ENCODE data around the gene AGO1. TPM values are rescaled to one million over a fixed set of nuclear protein-coding genes. Genes with fewer than 3 reads are reported as not detected.

Gene AGO1
- total RNA-seq = 10 to 100 TPM; 11.4 to 26.8 (median 22.9) TPM

DNA sequence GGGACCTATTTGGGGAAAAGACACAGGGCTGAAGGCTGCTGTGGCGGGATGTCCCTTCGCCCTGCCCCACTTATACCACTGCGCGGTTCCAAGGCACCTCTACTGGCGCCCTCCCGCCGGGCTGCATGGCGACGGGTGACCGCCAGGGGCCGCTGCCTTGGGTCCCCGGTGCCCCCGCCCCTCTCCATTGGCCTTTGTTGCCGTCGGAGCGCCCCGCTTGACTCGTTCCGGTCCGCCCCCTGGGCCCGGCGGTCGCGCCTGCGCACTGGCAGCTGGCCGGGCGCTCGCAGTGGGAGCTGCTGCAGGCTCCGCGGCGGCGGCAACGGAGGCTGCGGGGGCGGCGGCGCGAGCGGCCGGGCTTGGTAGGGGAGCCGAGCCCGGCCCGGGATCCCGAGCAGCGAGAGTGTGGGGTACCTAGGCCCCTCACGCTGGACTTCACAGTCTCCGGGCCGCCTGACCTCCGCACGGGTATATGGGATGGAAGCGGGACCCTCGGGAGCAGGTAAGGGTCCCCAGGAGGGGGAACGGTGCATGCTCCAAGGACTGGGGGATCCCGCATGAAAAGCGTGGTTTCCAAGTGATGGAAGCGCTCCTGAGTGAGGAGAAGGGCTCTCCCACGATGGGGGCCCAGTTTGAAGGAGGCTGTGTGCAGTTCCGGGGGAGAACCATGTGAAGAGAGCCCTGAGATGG, at the start of gene AGO1:
TSS of gene AGO1 (plus strand) at position 265 of the 690 bp plus-strand sequence. CDS start at position 478, 213 bp downstream.
- Histone ChIP-seq H3K9me3 (no peaks in the 10 kb centered on the region), H3K27me3 (no peaks in the 10 kb centered on the region), H3K27ac (peak within 1 kb of the TSS; percentile 54 to 93 (median 82)), H3K4me1 (peaks cover 30 to 52% (median 36%) of the 10 kb centered on the region in 4 donors), H3K36me3 (no peaks in the 10 kb centered on the region), H3K4me3 (peak within 1 kb of the TSS; percentile 77 to 98 (median 96))
- TF ChIP-seq POLR2AphosphoS5 (IDR thresholded peaks at IDR 0.05) (peak; percentile 47 to 84), POLR2A (IDR thresholded peaks at IDR 0.05) (peak in 3 of 4 donors; percentile 57 to 94 (median 86)), EP300 (IDR thresholded peaks at IDR 0.05) (no peak)
- TF ChIP-seq, protein P1, sequence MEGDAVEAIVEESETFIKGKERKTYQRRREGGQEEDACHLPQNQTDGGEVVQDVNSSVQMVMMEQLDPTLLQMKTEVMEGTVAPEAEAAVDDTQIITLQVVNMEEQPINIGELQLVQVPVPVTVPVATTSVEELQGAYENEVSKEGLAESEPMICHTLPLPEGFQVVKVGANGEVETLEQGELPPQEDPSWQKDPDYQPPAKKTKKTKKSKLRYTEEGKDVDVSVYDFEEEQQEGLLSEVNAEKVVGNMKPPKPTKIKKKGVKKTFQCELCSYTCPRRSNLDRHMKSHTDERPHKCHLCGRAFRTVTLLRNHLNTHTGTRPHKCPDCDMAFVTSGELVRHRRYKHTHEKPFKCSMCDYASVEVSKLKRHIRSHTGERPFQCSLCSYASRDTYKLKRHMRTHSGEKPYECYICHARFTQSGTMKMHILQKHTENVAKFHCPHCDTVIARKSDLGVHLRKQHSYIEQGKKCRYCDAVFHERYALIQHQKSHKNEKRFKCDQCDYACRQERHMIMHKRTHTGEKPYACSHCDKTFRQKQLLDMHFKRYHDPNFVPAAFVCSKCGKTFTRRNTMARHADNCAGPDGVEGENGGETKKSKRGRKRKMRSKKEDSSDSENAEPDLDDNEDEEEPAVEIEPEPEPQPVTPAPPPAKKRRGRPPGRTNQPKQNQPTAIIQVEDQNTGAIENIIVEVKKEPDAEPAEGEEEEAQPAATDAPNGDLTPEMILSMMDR (IDR thresholded peaks at IDR 0.05) = peak; percentile 97 to 99 (median 99)
- WGBS, 2 donors = 0 to 2% methylated on average over 12 to 25 of the region's 58 CpGs
- DNase-seq = peak; percentile 97 to 99
- peak; percentile 97 to 98 for ATAC-seq (ENCODE audit: low FRiP score in 2 of 2)

GRCh38 chr1:35833395-35833794, 49.6 kb upstream of the AGO1 start:
- 88 to 94% methylated on average over 2 of the region's 2 CpGs for WGBS, 2 donors
- Histone ChIP-seq H3K4me1 (peaks cover 0 to 6% (median 0%) of the 10 kb centered on the region in 4 donors), H3K9me3 (no peaks in the 10 kb centered on the region), H3K36me3 (peaks cover 32 to 99% (median 61%) of the 10 kb centered on the region in 4 donors), H3K27me3 (no peaks in the 10 kb centered on the region), H3K27ac (no peak overlapping the region), H3K4me3 (no peak overlapping the region)
- DNase-seq (no peak), ATAC-seq (ENCODE audit: low FRiP score in 2 of 2) (no peak)
- TF ChIP-seq POLR2AphosphoS5 (IDR thresholded peaks at IDR 0.05) (no peak), POLR2A (IDR thresholded peaks at IDR 0.05) (no peak), EP300 (IDR thresholded peaks at IDR 0.05) (no peak)
- TF ChIP-seq, protein P1 (IDR thresholded peaks at IDR 0.05) = no peak

- H3K4me1 ChIP-seq = peaks cover 0 to 12% (median 3%) of the 10 kb centered on the region in 4 donors
- H3K9me3 ChIP-seq = no peaks in the 10 kb centered on the region
- DNase-seq (no peak), ATAC-seq (ENCODE audit: low FRiP score in 2 of 2) (no peak)
- no peak overlapping the region for H3K27ac ChIP-seq
- H3K27me3 ChIP-seq = no peaks in the 10 kb centered on the region
- WGBS, 2 donors = 90 to 93% methylated on average over 2 of the region's 2 CpGs
- TF ChIP-seq POLR2A (IDR thresholded peaks at IDR 0.05) = no peak
- H3K4me3 ChIP-seq = no peak overlapping the region
- peaks cover 29 to 98% (median 56%) of the 10 kb centered on the region in 4 donors for H3K36me3 ChIP-seq
Observed at GRCh38 chr1:35834218-35834617, 48.8 kb upstream of the AGO1 start.

DNA sequence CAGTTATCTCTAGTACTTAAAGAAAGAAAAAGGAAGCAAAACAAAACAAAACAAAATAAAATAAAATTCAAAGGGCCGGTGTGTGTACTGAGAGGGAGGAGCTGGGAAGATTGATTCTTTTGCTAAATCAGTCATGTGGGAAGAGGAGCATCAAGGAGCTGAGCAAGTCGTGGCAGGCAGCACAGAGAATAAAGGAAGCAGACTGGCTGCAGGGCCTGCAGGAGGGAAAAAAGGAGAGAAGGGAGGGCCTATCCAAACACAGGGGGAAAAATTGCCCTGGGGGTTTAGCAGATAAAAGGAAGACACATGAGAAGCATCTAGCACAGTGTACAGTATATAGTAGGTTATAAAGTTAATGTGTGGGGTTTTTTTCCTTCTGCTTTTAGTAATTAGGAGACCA, 47.6 kb upstream of the AGO1 start:
- Histone ChIP-seq H3K4me3 (no peak overlapping the region), H3K36me3 (peaks cover 29 to 95% (median 63%) of the 10 kb centered on the region in 4 donors), H3K9me3 (no peaks in the 10 kb centered on the region), H3K27ac (no peak overlapping the region), H3K4me1 (peaks cover 0 to 12% (median 3%) of the 10 kb centered on the region in 4 donors), H3K27me3 (no peaks in the 10 kb centered on the region)
- ATAC-seq (ENCODE audit: low FRiP score in 2 of 2) (no peak), DNase-seq (no peak)
- WGBS, 2 donors = 64 to 70% methylated on average over 2 of the region's 2 CpGs
- TF ChIP-seq POLR2A (IDR thresholded peaks at IDR 0.05) (no peak), EP300 (IDR thresholded peaks at IDR 0.05) (no peak), POLR2AphosphoS5 (IDR thresholded peaks at IDR 0.05) (no peak)
- TF ChIP-seq, protein P1 (IDR thresholded peaks at IDR 0.05) = no peak

DNA sequence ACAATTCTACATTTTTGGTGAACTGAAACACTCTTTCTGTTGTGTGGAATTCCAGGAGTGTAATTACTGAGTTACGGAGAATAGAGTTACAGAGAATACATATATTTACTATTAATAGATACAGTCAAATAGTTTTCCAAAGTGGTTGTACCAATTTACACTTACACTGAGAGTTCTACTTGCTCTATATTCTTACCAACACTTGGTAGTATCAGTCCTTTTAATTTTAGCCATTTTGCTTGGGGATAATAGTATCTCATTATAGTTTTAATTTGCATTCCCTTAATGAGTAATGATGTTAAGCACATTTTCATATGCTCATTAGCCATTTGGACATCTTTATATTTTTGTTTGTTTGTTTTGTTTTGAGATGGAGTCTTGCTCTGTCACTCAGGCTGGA, 46.3 kb upstream of the AGO1 start:
- WGBS, 2 donors = 100% methylated on average over 1 of the region's 1 CpG
- H3K9me3 ChIP-seq = no peaks in the 10 kb centered on the region
- ATAC-seq (ENCODE audit: low FRiP score in 2 of 2) (no peak), DNase-seq (no peak)
- H3K4me3 ChIP-seq = no peak overlapping the region
- H3K27ac ChIP-seq = no peak overlapping the region
- no peak for TF ChIP-seq POLR2A (IDR thresholded peaks at IDR 0.05)
- TF ChIP-seq EP300 (IDR thresholded peaks at IDR 0.05) = no peak
- TF ChIP-seq POLR2AphosphoS5 (IDR thresholded peaks at IDR 0.05) = no peak
- TF ChIP-seq, protein P1 (IDR thresholded peaks at IDR 0.05) = no peak
- no peaks in the 10 kb centered on the region for H3K27me3 ChIP-seq
- peaks cover 0 to 12% (median 3%) of the 10 kb centered on the region in 4 donors for H3K4me1 ChIP-seq
- peaks cover 36 to 95% (median 69%) of the 10 kb centered on the region in 4 donors for H3K36me3 ChIP-seq

Measured in upper lobe of left lung (tissue), 6 donors.